ENCODE data around the gene SELL. TPM values are rescaled to one million over a fixed set of nuclear protein-coding genes. Genes with fewer than 3 reads are reported as not detected.
A peak's percentile ranks its signal among the peaks of the same experiment; 100 is the strongest.
"Not testable (repeated sequence)": the region's sequence is repeated elsewhere in the genome, so short reads cannot be mapped to it uniquely, and the experiment has no call there.

The SELL gene
- total RNA-seq, 2 experiments from 2014 or later: 297 to 316 TPM

- H3K27me3 Mint-ChIP-seq: peaks cover 27% of the 10 kb centered on the region
- no peaks in the 10 kb centered on the region for H3K36me3 Mint-ChIP-seq (ENCODE audit: low read depth)
- ChIA-PET POLR2A (no interaction called here), CTCF (interaction anchor here (1.0 kb wide), 1 partner anchor 13 kb away, joined by 4 read pairs; no protein-coding TSS in a partner anchor)
- H3K27ac Mint-ChIP-seq: no peak overlapping the region
- no peaks in the 10 kb centered on the region for H3K9me3 Mint-ChIP-seq
- no peak overlapping the region for H3K4me3 Mint-ChIP-seq
- DNase-seq: no peak
- H3K4me1 Mint-ChIP-seq: no peaks in the 10 kb centered on the region
These were observed 14.5 kb upstream of the SELL start for GRCh38 chr1:169725930-169726329.

GRCh38 chr1:169724168-169724567 is 12.7 kb upstream of the SELL start:
- Mint-ChIP-seq H3K4me1 (no peaks in the 10 kb centered on the region), H3K27ac (no peak overlapping the region), H3K27me3 (peaks cover 20% of the 10 kb centered on the region), H3K9me3 (no peaks in the 10 kb centered on the region), H3K4me3 (no peak overlapping the region), H3K36me3 (ENCODE audit: low read depth) (no peaks in the 10 kb centered on the region)
- no peak for DNase-seq
- POLR2A ChIA-PET: no interaction called here
- CTCF ChIA-PET: no interaction called here

GRCh38 chr1:169723763-169724162 is 12.3 kb upstream of the SELL start:
- Mint-ChIP-seq H3K36me3 (ENCODE audit: low read depth) (no peaks in the 10 kb centered on the region), H3K9me3 (no peaks in the 10 kb centered on the region), H3K4me1 (no peaks in the 10 kb centered on the region), H3K4me3 (no peak overlapping the region), H3K27me3 (peaks cover 20% of the 10 kb centered on the region), H3K27ac (no peak overlapping the region)
- ChIA-PET POLR2A (no interaction called here), CTCF (no interaction called here)
- DNase-seq: no peak

GRCh38 chr1:169722779-169723178 is 11.4 kb upstream of the SELL start:
- no peaks in the 10 kb centered on the region for H3K9me3 Mint-ChIP-seq
- H3K36me3 Mint-ChIP-seq (ENCODE audit: low read depth): no peaks in the 10 kb centered on the region
- H3K4me3 Mint-ChIP-seq: no peak overlapping the region
- no peaks in the 10 kb centered on the region for H3K4me1 Mint-ChIP-seq
- no peak for DNase-seq
- CTCF ChIA-PET: interaction anchor here (0.8 to 1.3 kb wide), 2 partner anchors 11 to 121 kb away, joined by 3 to 4 read pairs; no protein-coding TSS in a partner anchor
- no peak overlapping the region for H3K27ac Mint-ChIP-seq
- POLR2A ChIA-PET: no interaction called here
- peaks cover 20% of the 10 kb centered on the region for H3K27me3 Mint-ChIP-seq

- POLR2A ChIA-PET; H3K27ac Mint-ChIP-seq; H3K4me1 Mint-ChIP-seq; H3K36me3 Mint-ChIP-seq (ENCODE audit: low read depth); DNase-seq; H3K4me3 Mint-ChIP-seq: not testable (repeated sequence)
- H3K9me3 Mint-ChIP-seq: peaks cover 14% of the 10 kb centered on the region
- H3K27me3 Mint-ChIP-seq: peaks cover 40% of the 10 kb centered on the region
- CTCF ChIA-PET: interaction anchor here (1.3 kb wide), 2 partner anchors 129 to 165 kb away, joined by 3 to 5 read pairs; partner anchors contain the start of gene F5
These were observed 3.7 kb upstream of the SELL start for GRCh38 chr1:169715100-169715499.

- ChIA-PET POLR2A (interaction anchor here (1.9 kb wide), 1 partner anchor 20 kb away, joined by 22 read pairs; no protein-coding TSS in a partner anchor), CTCF (interaction anchor here (0.9 to 2.7 kb wide), 16 partner anchors 8 to 241 kb away, joined by 3 to 134 read pairs (median 8); partner anchors contain the start of gene F5)
- H3K4me3 Mint-ChIP-seq, H3K27ac Mint-ChIP-seq, DNase-seq: not testable (repeated sequence)
- Mint-ChIP-seq H3K9me3 (peaks cover 14% of the 10 kb centered on the region), H3K27me3 (peaks cover 33% of the 10 kb centered on the region), H3K36me3 (ENCODE audit: low read depth) (peaks cover 19% of the 10 kb centered on the region), H3K4me1 (peaks cover 20% of the 10 kb centered on the region)
These were observed 1.7 kb upstream of the SELL start for GRCh38 chr1:169713090-169713489.

GRCh38 chr1:169712309-169712631 is 850 bp upstream of the SELL start:
- POLR2A ChIA-PET: interaction anchor here (0.7 to 1.9 kb wide), 12 partner anchors 16 to 182 kb away, joined by 3 to 22 read pairs (median 4); partner anchors contain the start of genes F5 and SCYL3
- Mint-ChIP-seq H3K9me3 (peaks cover 13% of the 10 kb centered on the region), H3K27me3 (peaks cover 33% of the 10 kb centered on the region)

GRCh38 chr1:169708647-169709046 is 2.8 kb downstream of the SELL start:
- H3K36me3 Mint-ChIP-seq (ENCODE audit: low read depth): peaks cover 57% of the 10 kb centered on the region
- POLR2A ChIA-PET: interaction anchor here (0.7 to 6.6 kb wide), 8 partner anchors 9 to 1772 kb away, joined by 3 to 115 read pairs (median 8); partner anchors contain the start of genes BLZF1, F5, METTL18 and MPC2
- H3K4me3 Mint-ChIP-seq: peak overlapping the region; percentile 84

More at GRCh38 chr1:169712309-169712631, 850 bp upstream of the SELL start:
- no peak for DNase-seq
- H3K36me3 Mint-ChIP-seq (ENCODE audit: low read depth): peaks cover 22% of the 10 kb centered on the region
- peaks cover 22% of the 10 kb centered on the region for H3K4me1 Mint-ChIP-seq
- H3K4me3 Mint-ChIP-seq: peak overlapping the region; percentile 82
- CTCF ChIA-PET: interaction anchor here (0.6 to 2.7 kb wide), 41 partner anchors 9 to 1242 kb away, joined by 3 to 134 read pairs (median 5); partner anchors contain the start of genes F5 and METTL18
- H3K27ac Mint-ChIP-seq: no peak overlapping the region

GRCh38 chr1:169707912-169708604 is 3.4 kb downstream of the SELL start:
- ChIA-PET POLR2A (interaction anchor here (1.1 to 6.6 kb wide), 8 partner anchors 9 to 1771 kb away, joined by 3 to 115 read pairs (median 8); partner anchors contain the start of genes F5, METTL18, MPC2 and SCYL3), CTCF (interaction anchor here (0.6 to 6.5 kb wide), 6 partner anchors 8 to 122 kb away, joined by 3 to 44 read pairs (median 17); partner anchors contain the start of gene F5)
- Mint-ChIP-seq H3K4me1 (peaks cover 64% of the 10 kb centered on the region), H3K36me3 (ENCODE audit: low read depth) (peaks cover 60% of the 10 kb centered on the region), H3K27ac (peak overlapping the region; percentile 89), H3K27me3 (peaks cover 3% of the 10 kb centered on the region), H3K9me3 (no peaks in the 10 kb centered on the region), H3K4me3 (peak overlapping the region; percentile 84)
- no peak for DNase-seq

More at GRCh38 chr1:169708647-169709046, 2.8 kb downstream of the SELL start:
- peak overlapping the region; percentile 89 for H3K27ac Mint-ChIP-seq
- peaks cover 6% of the 10 kb centered on the region for H3K27me3 Mint-ChIP-seq
- CTCF ChIA-PET: interaction anchor here (1.0 to 6.5 kb wide), 6 partner anchors 8 to 123 kb away, joined by 4 to 44 read pairs (median 17); partner anchors contain the start of gene F5
- DNase-seq: no peak
- peaks cover 59% of the 10 kb centered on the region for H3K4me1 Mint-ChIP-seq
- peaks cover 2% of the 10 kb centered on the region for H3K9me3 Mint-ChIP-seq

- H3K9me3 Mint-ChIP-seq: no peaks in the 10 kb centered on the region
- H3K27ac Mint-ChIP-seq: no peak overlapping the region
- DNase-seq: no peak
- H3K27me3 Mint-ChIP-seq: no peaks in the 10 kb centered on the region
- H3K4me1 Mint-ChIP-seq: peaks cover 85% of the 10 kb centered on the region
- ChIA-PET POLR2A (interaction anchor here (1.4 to 6.6 kb wide), 2 partner anchors 10 to 90 kb away, joined by 7 to 115 read pairs; partner anchors contain the start of gene METTL18), CTCF (interaction anchor here (0.7 to 6.5 kb wide), 5 partner anchors 7 to 155 kb away, joined by 3 to 44 read pairs (median 4); partner anchors contain the start of gene F5)
- no peak overlapping the region for H3K4me3 Mint-ChIP-seq
- H3K36me3 Mint-ChIP-seq (ENCODE audit: low read depth): peaks cover 87% of the 10 kb centered on the region
These were observed 6.6 kb downstream of the SELL start for GRCh38 chr1:169704797-169705196.

- ChIA-PET POLR2A (interaction anchor here (0.7 to 4.1 kb wide), 7 partner anchors 9 to 115 kb away, joined by 3 to 33 read pairs (median 7); partner anchors contain the start of genes F5 and METTL18), CTCF (interaction anchor here (1.3 to 5.0 kb wide), 7 partner anchors 8 to 154 kb away, joined by 4 to 30 read pairs (median 13); partner anchors contain the start of gene F5)
- no peak overlapping the region for H3K4me3 Mint-ChIP-seq
- H3K4me1 Mint-ChIP-seq: peaks cover 96% of the 10 kb centered on the region
- no peaks in the 10 kb centered on the region for H3K27me3 Mint-ChIP-seq
- no peak for DNase-seq
- peak overlapping the region; percentile 49 for H3K27ac Mint-ChIP-seq
- H3K9me3 Mint-ChIP-seq: no peaks in the 10 kb centered on the region
- H3K36me3 Mint-ChIP-seq (ENCODE audit: low read depth): peaks cover 95% of the 10 kb centered on the region
These were observed 10.0 kb downstream of the SELL start for GRCh38 chr1:169701261-169702005.

GRCh38 chr1:169699707-169700106 is 11.7 kb downstream of the SELL start:
- ChIA-PET POLR2A (interaction anchor here (1.1 to 4.1 kb wide), 5 partner anchors 9 to 194 kb away, joined by 3 to 20 read pairs (median 10); partner anchors contain the start of genes METTL18 and SCYL3), CTCF (interaction anchor here (0.6 to 5.0 kb wide), 5 partner anchors 9 to 191 kb away, joined by 3 to 30 read pairs (median 11); partner anchors contain the start of gene F5)
- DNase-seq: no peak
- H3K27ac Mint-ChIP-seq: peak overlapping the region; percentile 84
- H3K9me3 Mint-ChIP-seq: no peaks in the 10 kb centered on the region
- H3K27me3 Mint-ChIP-seq: no peaks in the 10 kb centered on the region
- H3K4me1 Mint-ChIP-seq: peaks cover 96% of the 10 kb centered on the region
- peaks cover 95% of the 10 kb centered on the region for H3K36me3 Mint-ChIP-seq (ENCODE audit: low read depth)
- no peak overlapping the region for H3K4me3 Mint-ChIP-seq
